Measurements from ENCODE around the gene TNP2.
A peak's percentile ranks its signal among the peaks of the same experiment; 100 is the strongest.

TNP2 gene

DNA sequence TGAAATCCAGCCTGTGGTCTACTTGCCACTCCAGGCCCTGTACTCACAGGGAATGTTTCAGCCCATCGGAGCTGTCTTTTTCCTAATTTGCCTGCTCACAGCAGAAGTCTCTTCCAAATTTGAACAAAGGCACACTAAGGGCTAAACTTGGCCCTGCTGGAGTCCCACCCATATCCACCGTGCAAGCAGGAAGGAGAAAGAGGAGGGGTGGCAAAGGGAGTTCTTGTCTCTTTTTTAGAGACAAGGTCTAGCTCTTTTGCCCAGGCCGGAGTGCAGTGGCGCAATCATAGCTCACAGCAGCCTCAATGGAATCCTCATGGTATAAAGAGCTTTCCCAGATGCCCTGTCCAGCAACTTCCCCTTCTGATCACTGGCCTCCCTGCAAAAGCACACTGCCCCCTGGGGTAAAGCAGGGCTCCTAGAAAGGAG lies 14.7 kb upstream of the TNP2 start:
- Histone ChIP-seq H3K79me2 (ENCODE audit: control insufficient read depth, low read length) (no peaks in the 10 kb centered on the region), H3K4me3 (ENCODE audit: low read length) (no peak overlapping the region), H3K9me3 (ENCODE audit: control insufficient read depth, insufficient read depth, low read length) (no peaks in the 10 kb centered on the region), H3K27ac (ENCODE audit: low read depth, low read length) (no peak overlapping the region), H3F3A (ENCODE audit: control insufficient read depth, insufficient read depth) (peaks cover 3% of the 10 kb centered on the region; the same call in 1 of the 2 replicates), H3K4me2 (ENCODE audit: low read length) (no peak overlapping the region), H3K9me2 (replicated peaks; ENCODE audit: control insufficient read depth, low read length) (no peaks in the 10 kb centered on the region), H4K20me1 (ENCODE audit: control insufficient read depth, insufficient read depth, low read depth, low read length) (no peaks in the 10 kb centered on the region), H3K4me1 (ENCODE audit: control insufficient read depth, low read length) (peaks cover 60% of the 10 kb centered on the region), H3K36me3 (ENCODE audit: control insufficient read depth, low read length) (no peaks in the 10 kb centered on the region), H3K27me3 (ENCODE audit: control insufficient read depth, low read length) (no peaks in the 10 kb centered on the region)
- TF ChIP-seq CTCF (IDR thresholded peaks at IDR 0.05; ENCODE audit: low read depth, low read length, poor library complexity, severe bottlenecking) (peak; percentile 16), EZH2phosphoT487 (IDR thresholded peaks at IDR 0.05; ENCODE audit: borderline replicate concordance, low read length) (no peak)

DNA sequence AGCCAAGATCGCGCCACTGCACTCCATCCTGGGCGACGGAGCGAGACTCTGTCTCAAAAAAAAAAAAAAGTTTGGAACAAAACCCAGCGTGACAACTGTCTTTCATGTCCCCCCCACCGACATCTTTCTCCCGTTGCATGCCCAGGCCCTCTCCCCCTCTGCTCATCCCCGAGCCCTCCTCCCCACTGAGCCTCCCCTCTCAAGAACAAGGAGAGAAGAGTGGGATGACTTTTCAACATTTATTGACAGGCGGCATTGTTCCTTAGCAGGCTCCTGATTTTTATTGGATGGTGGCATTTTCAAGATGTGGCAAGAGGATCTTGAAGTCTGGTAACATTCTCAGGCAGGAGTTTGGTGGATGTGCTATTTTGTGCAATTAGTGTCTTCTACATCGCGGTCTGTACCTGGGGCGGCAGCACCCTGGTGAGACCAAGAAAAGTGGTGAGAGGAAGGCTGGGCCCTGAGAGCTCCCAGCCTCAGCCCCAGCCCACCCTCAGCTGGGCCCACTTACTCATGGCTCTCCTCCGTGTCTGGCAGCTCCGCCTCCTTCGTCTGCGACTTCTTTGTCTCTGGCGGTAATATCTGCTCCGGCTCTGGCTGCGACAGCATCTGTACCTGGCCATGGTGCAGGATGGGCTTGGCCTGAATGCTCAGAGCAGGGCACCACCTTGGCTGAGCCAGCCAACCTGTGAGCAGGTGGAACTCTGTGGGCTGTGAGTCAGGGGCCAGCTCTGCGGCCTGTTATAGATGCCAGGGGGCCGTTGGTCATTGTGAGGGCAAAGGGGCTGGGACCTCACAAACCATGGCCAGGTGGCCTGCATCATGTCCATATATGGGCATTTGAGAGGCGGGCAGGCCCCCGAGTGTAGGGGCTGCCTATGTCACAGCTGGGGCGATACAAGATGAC lies 11.7 kb upstream of the TNP2 start, which contains the start of gene PRM1:
Gene PRM1 (minus strand): TSS at position 715 of the 907 bp plus-strand sequence. CDS start 92 bp downstream, at position 623.
- Histone ChIP-seq H3F3A (ENCODE audit: control insufficient read depth, insufficient read depth) (no peaks in the 10 kb centered on the region), H4K20me1 (ENCODE audit: control insufficient read depth, insufficient read depth, low read depth, low read length) (no peaks in the 10 kb centered on the region), H3K27ac (ENCODE audit: low read depth, low read length) (no peak within 1 kb of the TSS), H3K9me3 (ENCODE audit: control insufficient read depth, insufficient read depth, low read length) (no peaks in the 10 kb centered on the region), H3K79me2 (ENCODE audit: control insufficient read depth, low read length) (no peaks in the 10 kb centered on the region), H3K4me3 (ENCODE audit: low read length) (no peak within 1 kb of the TSS), H3K36me3 (ENCODE audit: control insufficient read depth, low read length) (no peaks in the 10 kb centered on the region), H3K4me2 (ENCODE audit: low read length) (no peak within 1 kb of the TSS), H3K9me2 (replicated peaks; ENCODE audit: control insufficient read depth, low read length) (no peaks in the 10 kb centered on the region), H3K27me3 (ENCODE audit: control insufficient read depth, low read length) (no peaks in the 10 kb centered on the region), H3K4me1 (ENCODE audit: control insufficient read depth, low read length) (peaks cover 36% of the 10 kb centered on the region)
- TF ChIP-seq CTCF (IDR thresholded peaks at IDR 0.05; ENCODE audit: low read depth, low read length, poor library complexity, severe bottlenecking) (no peak), EZH2phosphoT487 (IDR thresholded peaks at IDR 0.05; ENCODE audit: borderline replicate concordance, low read length) (no peak)

DNA sequence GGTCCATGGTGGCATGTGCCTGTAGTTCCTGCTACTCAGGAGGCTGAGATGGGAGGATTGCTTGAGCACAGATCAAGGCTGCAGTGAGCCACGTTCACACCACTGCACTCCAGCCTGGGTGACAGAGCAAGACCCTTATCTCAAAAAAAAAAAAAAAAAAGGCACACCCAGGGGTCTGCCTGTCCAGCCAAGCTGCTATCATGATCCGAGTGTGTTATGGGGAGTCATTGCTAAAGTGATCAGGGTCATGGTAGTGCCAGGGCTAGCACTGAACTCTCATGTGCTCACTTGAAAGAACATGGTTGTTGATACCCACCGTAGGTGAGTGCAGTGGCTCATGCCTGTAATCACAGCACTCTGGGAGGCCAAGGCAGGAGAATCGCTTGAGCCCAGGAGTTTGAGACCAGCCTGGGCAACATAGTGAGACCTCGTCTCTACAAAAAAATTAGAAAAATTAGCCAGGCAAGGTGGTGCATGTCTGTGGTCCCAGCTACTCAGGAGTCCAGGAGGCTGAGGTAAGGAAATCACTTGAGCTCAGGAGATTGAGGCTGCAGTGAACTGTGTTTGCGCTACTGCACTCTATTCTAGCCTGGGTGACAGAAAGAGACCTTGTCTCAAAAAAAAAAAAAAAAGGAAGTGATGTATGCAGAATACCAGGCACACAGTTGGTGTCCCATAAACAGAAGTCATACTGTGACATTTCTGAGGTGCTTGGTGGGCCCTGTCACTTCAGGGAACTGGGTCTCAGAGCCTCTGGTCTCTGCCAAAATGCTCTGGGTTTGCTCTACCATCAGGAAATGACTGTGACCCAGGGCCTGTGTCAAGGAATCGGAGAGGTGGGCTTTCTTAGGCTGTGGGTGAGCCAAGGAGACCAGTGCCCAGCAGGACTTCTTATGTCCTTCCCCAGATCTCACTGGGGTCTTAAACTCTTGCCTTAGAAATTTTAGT lies 9.8 kb upstream of the TNP2 start:
- peaks cover 20% of the 10 kb centered on the region for H3K4me1 ChIP-seq (ENCODE audit: control insufficient read depth, low read length)
- H3K79me2 ChIP-seq (ENCODE audit: control insufficient read depth, low read length), result no peaks in the 10 kb centered on the region
- H3K27ac ChIP-seq (ENCODE audit: low read depth, low read length), result no peak overlapping the region
- H3K4me3 ChIP-seq (ENCODE audit: low read length), result no peak overlapping the region
- no peaks in the 10 kb centered on the region for H3K9me3 ChIP-seq (ENCODE audit: control insufficient read depth, insufficient read depth, low read length)
- peak overlapping the region; percentile 47 for H3K4me2 ChIP-seq (ENCODE audit: low read length)
- no peaks in the 10 kb centered on the region for H3K27me3 ChIP-seq (ENCODE audit: control insufficient read depth, low read length)
- H3F3A ChIP-seq (ENCODE audit: control insufficient read depth, insufficient read depth), result no peaks in the 10 kb centered on the region
- H3K36me3 ChIP-seq (ENCODE audit: control insufficient read depth, low read length), result no peaks in the 10 kb centered on the region
- H4K20me1 ChIP-seq (ENCODE audit: control insufficient read depth, insufficient read depth, low read depth, low read length), result no peaks in the 10 kb centered on the region
- H3K9me2 ChIP-seq (replicated peaks; ENCODE audit: control insufficient read depth, low read length), result no peaks in the 10 kb centered on the region
- TF ChIP-seq EZH2phosphoT487 (IDR thresholded peaks at IDR 0.05; ENCODE audit: borderline replicate concordance, low read length) (no peak), CTCF (IDR thresholded peaks at IDR 0.05; ENCODE audit: low read depth, low read length, poor library complexity, severe bottlenecking) (no peak)
